ENCODE measurements around the gene UGCG. TPM values are rescaled to one million over a fixed set of nuclear protein-coding genes. Genes with fewer than 3 reads are reported as not detected.

Gene UGCG
- total and polyA plus RNA-seq, 2 of the 4 experiments (the other 2 are of a cell fraction) = 84.2 to 104 TPM

GRCh38 chr9:111886983-111887718 lies 9.5 kb upstream of the UGCG start:
- H3K23ac ChIP-seq (ENCODE audit: low read depth, low read length) = no peak overlapping the region
- WGBS, 2 experiments (ENCODE audit: extremely low coverage in 2 of 2, insufficient read length in 1 of 2) = 96% methylated on average over 13 of the region's 19 CpGs; no CpG with 5 or more reads in 1 of the 2 experiments
- H2AK5ac ChIP-seq (ENCODE audit: low read depth, low read length) = no peak overlapping the region
- no peak overlapping the region for H2BK5ac ChIP-seq (ENCODE audit: low read depth, low read length, poor library complexity, severe bottlenecking)
- no TSS peak for BruUV-seq (replicated peaks)
- H3K9me3 ChIP-seq (ENCODE audit: control insufficient read depth, insufficient read depth, low read length) = no peaks in the 10 kb centered on the region
- H3K14ac ChIP-seq (replicated peaks; ENCODE audit: low read depth, low read length) = no peak overlapping the region
- no peak overlapping the region for H3K4me2 ChIP-seq (ENCODE audit: low read depth, low read length)
- H4K91ac ChIP-seq (ENCODE audit: insufficient read depth, low read depth, low read length) = no peak overlapping the region
- H2AFZ ChIP-seq (replicated peaks; ENCODE audit: low read length, poor library complexity) = no peak overlapping the region
- H3K36me3 ChIP-seq (ENCODE audit: control insufficient read depth, insufficient read depth, low read length) = no peaks in the 10 kb centered on the region
- DNase-seq (no peak), ATAC-seq (ENCODE audit: low read depth) (no peak)
- POLR2A ChIA-PET (ENCODE audit: unreplicated experiment) = no interaction called here
- no peak overlapping the region for H4K5ac ChIP-seq (ENCODE audit: low read depth, low read length)
- no peak overlapping the region for H2BK20ac ChIP-seq (ENCODE audit: low read depth, low read length)
- peaks cover 0 to 6% of the 10 kb centered on the region in 2 experiments; a peak in 1 of 4 replicates for H3K79me1 ChIP-seq (ENCODE audit: low read depth in 1 of 2, low read length in 2 of 2)
- intact Hi-C loops (cut with micrococcal nuclease) (no loop called here), in situ Hi-C loops (cut with MboI; ENCODE audit: low sequenced_read_pairs) (no loop called here), dilution Hi-C loops (cut with HindIII; ENCODE audit: low sequenced_read_pairs, unreplicated experiment) (no loop called here)
- no peak overlapping the region for H3K56ac ChIP-seq (ENCODE audit: extremely low read depth, insufficient read depth, low read length)
- H2AK9ac ChIP-seq (replicated peaks; ENCODE audit: low read depth, low read length, poor library complexity) = no peak overlapping the region
- H4K8ac ChIP-seq (ENCODE audit: low read depth in 2 of 2, low read length in 2 of 2) = no peak overlapping the region
- H3K9me1 ChIP-seq (ENCODE audit: insufficient read depth, low read length) = peaks cover 7% of the 10 kb centered on the region; the same call in 1 of the 2 replicates
- H3K4me3 ChIP-seq (ENCODE audit: insufficient read depth, low read depth, low read length) = no peak overlapping the region
- H3K27ac ChIP-seq (ENCODE audit: insufficient read depth, low read length) = no peak overlapping the region
- TF ChIP-seq CEBPB (IDR thresholded peaks at IDR 0.05; ENCODE audit: low read depth, low read length) = no peak
- no peak for TF ChIP-seq MAZ (IDR thresholded peaks at IDR 0.05; ENCODE audit: borderline replicate concordance, low read depth, low read length)
- TF ChIP-seq FOS (IDR thresholded peaks at IDR 0.05; ENCODE audit: low read depth, low read length) = no peak
- no peak for TF ChIP-seq MXI1 (IDR thresholded peaks at IDR 0.05; ENCODE audit: borderline replicate concordance, low read depth, low read length)
- TF ChIP-seq RAD21 (IDR thresholded peaks at IDR 0.05; ENCODE audit: low read length) = no peak
- TF ChIP-seq POLR2A (IDR thresholded peaks at IDR 0.05; ENCODE audit: low read depth, low read length) = no peak
- no peak for TF ChIP-seq RFX5 (IDR thresholded peaks at IDR 0.05; ENCODE audit: low read depth, low read length)
- TF ChIP-seq NFE2L2 (IDR thresholded peaks at IDR 0.05; ENCODE audit: low read depth, low read length) = no peak
- TF ChIP-seq, protein P1, sequence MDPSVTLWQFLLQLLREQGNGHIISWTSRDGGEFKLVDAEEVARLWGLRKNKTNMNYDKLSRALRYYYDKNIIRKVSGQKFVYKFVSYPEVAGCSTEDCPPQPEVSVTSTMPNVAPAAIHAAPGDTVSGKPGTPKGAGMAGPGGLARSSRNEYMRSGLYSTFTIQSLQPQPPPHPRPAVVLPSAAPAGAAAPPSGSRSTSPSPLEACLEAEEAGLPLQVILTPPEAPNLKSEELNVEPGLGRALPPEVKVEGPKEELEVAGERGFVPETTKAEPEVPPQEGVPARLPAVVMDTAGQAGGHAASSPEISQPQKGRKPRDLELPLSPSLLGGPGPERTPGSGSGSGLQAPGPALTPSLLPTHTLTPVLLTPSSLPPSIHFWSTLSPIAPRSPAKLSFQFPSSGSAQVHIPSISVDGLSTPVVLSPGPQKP (IDR thresholded peaks at IDR 0.05; ENCODE audit: borderline replicate concordance, low read depth, low read length) = no peak
- TF ChIP-seq CHD1 (IDR thresholded peaks at IDR 0.05; ENCODE audit: low read depth, low read length) = no peak
- TF ChIP-seq RCOR1 (IDR thresholded peaks at IDR 0.05; ENCODE audit: insufficient replicate concordance, low read length) = no peak
- no peak for TF ChIP-seq BHLHE40 (IDR thresholded peaks at IDR 0.05; ENCODE audit: low read depth, low read length)
- TF ChIP-seq, protein P2, sequence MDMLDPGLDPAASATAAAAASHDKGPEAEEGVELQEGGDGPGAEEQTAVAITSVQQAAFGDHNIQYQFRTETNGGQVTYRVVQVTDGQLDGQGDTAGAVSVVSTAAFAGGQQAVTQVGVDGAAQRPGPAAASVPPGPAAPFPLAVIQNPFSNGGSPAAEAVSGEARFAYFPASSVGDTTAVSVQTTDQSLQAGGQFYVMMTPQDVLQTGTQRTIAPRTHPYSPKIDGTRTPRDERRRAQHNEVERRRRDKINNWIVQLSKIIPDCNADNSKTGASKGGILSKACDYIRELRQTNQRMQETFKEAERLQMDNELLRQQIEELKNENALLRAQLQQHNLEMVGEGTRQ (IDR thresholded peaks at IDR 0.05; ENCODE audit: low read depth, low read length) = no peak
- no peak overlapping the region for H3K9ac ChIP-seq (ENCODE audit: low read depth, low read length)
- no peak overlapping the region for H2BK15ac ChIP-seq (ENCODE audit: low read depth, low read length)
- H3K27me3 ChIP-seq (ENCODE audit: control insufficient read depth, insufficient read depth, low read length) = no peaks in the 10 kb centered on the region
- H3K4ac ChIP-seq (ENCODE audit: low read depth, low read length) = no peak overlapping the region
- H2BK120ac ChIP-seq (ENCODE audit: low read depth, low read length) = no peak overlapping the region
- no peaks in the 10 kb centered on the region for H4K20me1 ChIP-seq (ENCODE audit: insufficient read depth, low read length)
- H3K18ac ChIP-seq (ENCODE audit: low read depth, low read length) = no peak overlapping the region
- CTCF ChIA-PET = interaction anchor here (0.6 kb wide), 2 partner anchors 28 to 197 kb away, joined by 3 read pairs; no protein-coding TSS in a partner anchor
- peaks cover 4% of the 10 kb centered on the region for H3K4me1 ChIP-seq (ENCODE audit: control insufficient read depth, insufficient read depth, low read length)
